Fibroblast of skin of right quadriceps (primary cell): Measurements from ENCODE around the gene FAM124B.

Experiments used
- DNase-seq: peaks from one replicate; pipeline ENCODE4 v3.0.0-alpha.2; 2013

FAM124B gene

GRCh38 chr2:224379986-224380385 lies 21.9 kb downstream of the FAM124B start:
- no peak for DNase-seq

DNA sequence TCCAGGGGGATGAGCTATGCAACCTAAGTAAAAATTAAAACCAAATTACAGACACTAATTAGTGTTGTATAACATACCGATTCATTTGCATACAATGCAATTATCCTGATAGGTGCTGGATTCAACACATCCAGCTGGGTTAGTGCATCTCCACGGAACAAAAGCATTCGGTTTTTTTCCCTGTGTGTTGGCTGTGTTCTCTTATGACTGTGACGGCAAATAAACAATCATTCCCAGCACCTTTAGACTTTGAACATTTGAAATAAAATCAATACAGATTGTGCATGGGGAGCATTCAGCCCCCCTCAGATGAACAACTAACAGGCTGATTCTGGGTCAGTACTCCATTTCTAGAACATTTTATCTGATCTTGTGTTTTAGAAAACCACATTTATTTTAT lies 22.7 kb downstream of the FAM124B start:
- no peak for DNase-seq

GRCh38 chr2:224378701-224379097 lies 23.2 kb downstream of the FAM124B start:
- no peak for DNase-seq

GRCh38 chr2:224377751-224378700 lies 23.9 kb downstream of the FAM124B start:
- DNase-seq: no peak

DNA sequence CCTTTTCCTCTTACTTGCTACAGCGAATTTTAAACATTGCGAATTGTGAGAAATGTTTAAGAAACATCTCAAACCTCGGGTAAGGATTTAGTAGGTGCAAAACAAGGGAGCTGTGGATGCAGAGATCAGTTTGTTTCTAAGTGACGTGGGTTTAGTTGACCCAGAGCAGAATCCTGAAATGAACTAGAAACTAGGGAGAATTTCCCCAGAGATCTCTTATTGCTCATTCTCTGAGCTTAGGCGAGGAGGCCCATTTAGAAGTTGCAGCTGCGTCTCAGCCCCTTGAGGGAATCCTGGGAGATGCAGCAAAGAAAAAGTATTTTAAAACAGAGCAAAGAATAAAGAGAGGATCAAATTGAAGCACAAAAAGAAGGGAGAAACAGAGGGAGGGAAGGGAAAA lies 29.3 kb downstream of the FAM124B start:
- DNase-seq: no peak

DNA sequence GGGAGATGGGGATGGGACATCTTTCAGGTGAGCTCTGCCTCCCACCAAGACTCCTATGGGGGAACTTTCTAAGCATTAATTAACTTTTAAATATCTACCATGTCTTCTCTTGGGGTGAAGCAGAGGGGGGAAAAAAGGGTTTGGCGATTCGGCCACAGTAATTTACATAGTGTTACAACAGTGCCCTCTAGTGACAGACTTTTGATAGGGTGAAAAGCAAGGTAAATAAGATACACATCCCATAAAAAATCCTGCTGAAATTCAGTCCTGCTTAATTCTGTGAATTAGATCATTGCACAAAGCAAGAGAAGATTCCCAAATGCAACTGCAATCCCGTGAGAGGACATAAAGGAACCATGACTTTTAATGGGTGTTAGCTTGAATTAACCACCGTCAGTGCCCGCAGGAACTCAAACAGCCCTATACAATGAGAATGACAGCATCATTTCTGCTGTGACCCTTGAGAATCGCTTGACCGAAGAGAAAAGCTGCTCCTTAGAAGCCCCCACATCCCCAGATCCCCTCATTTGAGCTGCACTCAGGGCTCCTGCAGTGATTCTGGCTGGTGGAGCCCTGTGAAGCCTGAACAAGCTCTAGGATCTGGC lies 32.8 kb downstream of the FAM124B start:
- peak; percentile 48 for DNase-seq

GRCh38 chr2:224366267-224366844 lies 35.6 kb downstream of the FAM124B start:
- peak; percentile 44 for DNase-seq

- DNase-seq: no peak
These were observed 36.6 kb downstream of the FAM124B start for GRCh38 chr2:224365331-224365730.

GRCh38 chr2:224363281-224363680 lies 38.6 kb downstream of the FAM124B start:
- no peak for DNase-seq

DNA sequence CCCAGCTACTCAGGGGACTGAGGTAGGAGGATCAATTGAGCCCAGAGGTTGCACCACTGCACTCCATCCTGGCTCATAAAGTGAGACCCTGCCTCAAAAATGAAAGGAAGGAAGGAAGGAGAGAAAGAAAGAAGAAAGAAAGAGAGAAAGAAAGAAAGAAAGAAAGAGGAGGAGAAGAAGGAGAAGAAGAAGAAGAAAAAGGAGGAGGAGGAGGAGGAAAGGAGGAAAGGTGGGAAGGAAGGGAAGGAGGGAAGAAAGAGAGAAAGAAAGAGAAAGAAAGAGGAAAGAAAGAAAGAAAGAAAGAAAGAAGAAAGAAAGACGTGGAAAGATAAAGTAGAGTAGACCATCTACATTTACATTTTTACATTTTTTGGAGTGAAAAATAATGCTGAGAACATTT lies 39.8 kb downstream of the FAM124B start:
- no peak for DNase-seq

DNA sequence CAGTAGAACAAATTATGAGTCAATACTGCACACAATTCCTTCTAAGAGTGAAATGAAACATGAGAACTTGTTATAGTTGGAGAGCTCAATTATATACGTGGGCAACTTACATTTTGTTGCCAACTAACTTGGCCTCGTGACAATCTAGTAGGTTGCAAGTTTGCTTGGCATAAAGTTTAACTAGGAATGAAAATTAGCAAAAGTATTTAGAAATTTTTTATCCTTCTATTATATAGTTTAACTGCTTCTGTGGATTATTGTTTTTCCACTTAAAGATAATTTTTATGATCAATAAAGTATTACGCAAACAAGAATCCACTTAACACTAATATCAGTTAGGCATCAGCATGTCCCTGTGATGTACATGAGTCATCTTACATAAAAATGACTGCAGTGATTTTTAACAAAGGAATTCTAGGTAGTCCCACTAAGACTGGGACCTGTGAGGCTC lies 41.1 kb downstream of the FAM124B start:
- no peak for DNase-seq

DNA sequence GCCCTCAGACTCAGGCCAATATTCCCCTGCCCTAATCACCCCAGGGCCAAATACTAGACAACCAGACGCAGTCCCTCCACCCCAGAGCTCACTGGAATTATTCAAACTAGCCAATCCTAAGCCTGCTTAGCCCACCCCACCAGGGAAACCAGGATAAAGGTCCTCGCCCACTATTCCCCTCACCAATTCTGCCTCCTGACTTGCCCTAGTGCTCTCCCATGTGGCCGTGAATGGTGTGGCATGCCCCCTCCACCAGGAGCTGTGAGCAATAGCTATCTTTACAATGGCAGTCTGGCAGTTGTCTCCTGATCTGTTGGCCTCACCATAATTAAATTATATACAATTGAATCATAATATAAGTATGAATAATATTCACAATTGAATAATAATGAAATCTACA lies 42.3 kb downstream of the FAM124B start:
- no peak for DNase-seq

DNA sequence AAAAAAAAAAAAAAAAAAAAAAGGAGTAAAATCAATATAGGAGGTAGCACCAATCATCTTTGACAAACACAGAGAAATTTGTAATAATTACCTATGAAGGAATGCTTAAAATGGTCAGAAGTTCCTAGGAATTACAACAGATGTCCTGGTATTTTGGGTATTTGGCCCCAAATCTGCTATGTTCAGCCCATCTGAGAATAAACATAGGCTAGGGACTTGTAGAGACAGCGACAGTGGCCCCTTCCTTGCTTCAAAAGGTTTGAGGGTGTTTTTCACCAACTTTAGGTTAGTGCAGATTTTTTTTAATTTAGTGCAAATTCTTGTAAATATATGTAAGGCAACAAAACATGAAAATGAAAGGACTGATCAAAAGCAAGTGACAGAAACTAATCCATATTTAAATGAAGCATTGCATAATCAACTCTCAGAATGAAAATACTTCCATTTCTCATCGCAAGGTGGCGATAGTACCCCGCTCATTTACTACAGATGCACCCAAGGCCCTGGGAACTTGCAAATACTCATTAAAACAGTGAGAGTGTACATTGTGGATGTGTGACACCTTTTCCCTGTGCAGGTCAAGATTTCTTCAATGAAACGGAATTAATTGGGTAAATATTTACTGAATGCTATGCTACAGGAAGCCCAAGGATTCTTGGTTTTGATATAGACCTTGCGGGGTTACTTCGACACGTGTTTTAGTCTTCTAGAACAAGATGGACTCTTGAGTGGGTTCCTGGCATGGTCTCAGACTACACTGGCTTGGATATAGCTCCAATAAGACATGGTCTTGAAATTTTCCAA lies 44.6 kb downstream of the FAM124B start:
- DNase-seq: peak; percentile 55

DNA sequence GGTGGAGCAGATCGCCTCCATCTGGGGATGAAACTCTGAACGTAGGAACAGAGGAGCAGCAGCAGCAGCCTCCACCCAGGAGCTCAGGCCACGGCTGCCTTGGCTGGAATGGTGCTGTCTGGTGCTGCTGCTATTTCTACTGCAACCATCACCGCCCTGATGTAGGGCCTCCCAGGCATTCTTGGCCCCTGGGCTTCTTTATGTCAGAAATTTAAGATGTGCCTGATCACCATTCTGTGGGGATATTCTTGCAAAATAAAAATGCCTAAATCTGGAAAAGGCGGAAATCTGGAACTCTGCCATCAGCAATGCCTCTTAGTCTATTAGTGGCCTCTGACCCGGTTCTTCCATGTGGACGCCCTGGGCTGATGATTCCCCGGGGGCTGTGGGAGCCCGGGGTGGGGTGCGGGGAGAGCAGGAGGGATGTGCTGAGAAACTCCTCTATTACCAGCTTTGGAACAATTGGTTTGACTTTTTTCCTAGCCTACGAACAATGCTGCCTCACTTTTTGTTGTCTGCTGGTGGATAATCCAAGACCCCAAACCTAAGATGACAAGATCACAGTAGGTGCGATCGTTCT lies 47.2 kb downstream of the FAM124B start:
- no peak for DNase-seq

GRCh38 chr2:224350703-224351102 lies 51.2 kb downstream of the FAM124B start:
- DNase-seq: no peak

- DNase-seq: no peak
These were observed 52.5 kb downstream of the FAM124B start for GRCh38 chr2:224349396-224349795.

- peak; percentile 21 for DNase-seq
These were observed 54.5 kb downstream of the FAM124B start for GRCh38 chr2:224347176-224348051.

- DNase-seq: no peak
These were observed 56.4 kb downstream of the FAM124B start for GRCh38 chr2:224345492-224345891.

- DNase-seq: no peak
These were observed 58.7 kb downstream of the FAM124B start for GRCh38 chr2:224343226-224343625.

DNA sequence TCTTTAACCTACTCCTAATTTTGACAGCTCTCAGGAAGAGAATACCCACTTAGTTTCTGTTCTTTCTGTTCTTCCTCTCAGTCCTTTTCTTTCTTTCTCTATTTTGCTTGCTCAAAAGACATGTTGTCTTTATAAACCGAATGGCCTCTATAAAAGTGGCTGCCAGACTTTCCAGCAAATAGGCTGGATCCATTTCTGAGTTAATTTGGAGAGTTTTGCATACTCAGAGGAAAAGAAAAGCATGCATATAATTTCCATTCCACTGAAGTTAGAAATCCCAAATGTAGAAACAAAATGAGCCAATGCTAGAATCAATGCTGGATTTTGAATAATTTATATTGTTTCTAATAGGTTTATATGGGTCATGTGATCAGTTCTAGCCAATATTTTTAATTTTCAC lies 65.9 kb downstream of the FAM124B start:
- DNase-seq: no peak

DNA sequence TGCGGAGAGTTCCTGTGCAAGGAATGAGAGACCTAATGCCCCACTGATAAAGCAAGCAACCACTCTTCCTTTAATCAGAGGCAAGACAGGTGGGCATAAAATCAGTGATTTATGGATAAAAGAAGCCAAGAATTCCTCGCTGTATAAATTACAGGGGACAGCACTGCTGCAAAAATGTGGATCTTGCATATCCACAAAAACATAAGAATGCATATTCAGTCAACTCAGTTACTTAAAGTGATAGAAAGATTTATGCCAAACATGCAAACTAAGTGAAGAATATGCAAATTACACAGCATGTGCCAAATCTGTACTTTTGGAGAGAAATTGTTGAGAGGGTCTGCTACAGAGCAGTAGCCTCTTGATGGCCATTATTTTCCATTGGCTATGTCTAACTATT lies 67.2 kb downstream of the FAM124B start:
- DNase-seq: no peak
